Thyroid gland (tissue), 4 donors: ENCODE measurements around the gene MSH4.

Experiments used
- CTCF ChIP-seq, 6 experiments: fragments of 200-600 bp in 3 of 6; fragments of 450-650 bp in 3 of 6; sonication (generic) in 3 of 6; IDR thresholded peaks; one replicate each; pipeline ENCODE4 v1.5.1; 2016 to 2019; ENCODE audit warnings: antibody characterized with exemption in 6 of 6, mild to moderate bottlenecking in 2 of 6, inconsistent platforms in 1 of 6, moderate library complexity in 1 of 6
- POLR2A ChIP-seq, 2 donors: fragments of 450-650 bp; IDR thresholded peaks; one replicate each; pipeline ENCODE4 v1.6.1; 2017; ENCODE audit warnings: antibody characterized with exemption in 2 of 2, mild to moderate bottlenecking in 2 of 2, moderate library complexity in 1 of 2

GRCh38 chr1:75785983-75786853 is 10.5 kb upstream of the MSH4 start, which contains the start of gene RABGGTB:
- TF ChIP-seq CTCF (IDR thresholded peaks at IDR 0.05) (no peak), POLR2A (IDR thresholded peaks at IDR 0.05) (peak in 1 of 2 donors; percentile 87)
